ENCODE results near the gene MEF2A. TPM values are rescaled to one million over a fixed set of nuclear protein-coding genes. Genes with fewer than 3 reads are reported as not detected.

MEF2A gene
- total RNA-seq, 1 donor from 2014 or later = 66.0 TPM

DNA sequence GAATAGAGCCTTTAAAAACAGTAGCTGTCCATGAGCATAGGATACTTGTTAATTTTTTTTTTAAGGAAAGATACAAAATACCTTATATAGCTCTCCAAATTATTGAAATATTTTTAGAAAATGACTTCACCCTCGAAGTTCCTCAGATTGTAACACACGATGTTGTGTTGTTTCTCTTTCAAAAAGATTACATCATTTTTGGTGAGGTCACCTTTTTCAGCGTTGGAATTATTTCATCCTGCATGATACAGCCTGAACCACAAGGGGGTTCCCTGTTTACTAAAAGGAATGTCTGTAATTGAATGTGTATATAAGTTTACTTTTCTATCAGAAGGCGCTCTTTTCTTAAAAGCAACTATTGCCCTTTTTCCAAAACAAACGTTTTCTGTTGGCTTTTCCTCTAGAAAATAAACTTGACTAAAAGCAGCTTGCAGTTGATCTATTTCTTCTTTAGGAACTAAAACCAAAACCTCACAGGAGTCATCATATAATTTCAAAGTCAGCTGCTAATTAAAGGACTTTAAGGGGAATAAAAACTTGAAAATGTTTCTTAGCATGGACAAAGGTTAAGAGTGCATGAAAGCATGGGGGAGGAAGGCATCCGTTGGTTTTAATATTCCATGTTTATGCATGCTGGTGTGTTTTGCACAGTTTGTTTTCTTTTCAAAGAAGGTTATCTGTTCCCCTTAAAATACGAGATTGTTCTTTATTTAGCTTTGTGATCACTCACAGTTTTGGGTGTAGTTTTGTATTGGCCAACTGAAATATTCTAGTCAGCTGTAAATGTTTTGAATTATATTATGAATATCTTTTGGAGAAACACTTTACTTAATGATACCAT is 138.0 kb downstream of the MEF2A start:
- DNase-seq (ENCODE audit: low spot score) = peak; percentile 81

DNA sequence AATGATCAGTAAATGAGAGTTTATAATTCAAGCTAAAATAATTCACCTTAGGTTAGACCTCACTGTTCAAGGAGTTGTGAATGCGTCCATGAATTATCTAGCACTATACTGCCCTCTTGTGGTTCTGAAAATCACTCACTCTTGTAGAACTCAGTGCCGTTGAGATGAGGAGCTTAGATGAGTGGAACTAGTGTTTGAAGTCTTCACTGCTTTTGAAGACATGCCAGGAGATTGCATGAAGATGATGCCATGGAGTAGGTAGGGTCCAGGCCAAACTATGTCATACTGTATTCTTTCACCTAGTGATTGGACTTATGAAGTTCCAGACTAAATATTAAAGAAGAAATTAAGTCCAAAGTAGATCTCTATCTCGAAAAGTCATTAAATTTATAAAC is 138.7 kb downstream of the MEF2A start:
- DNase-seq (ENCODE audit: low spot score) = peak; percentile 91

DNA sequence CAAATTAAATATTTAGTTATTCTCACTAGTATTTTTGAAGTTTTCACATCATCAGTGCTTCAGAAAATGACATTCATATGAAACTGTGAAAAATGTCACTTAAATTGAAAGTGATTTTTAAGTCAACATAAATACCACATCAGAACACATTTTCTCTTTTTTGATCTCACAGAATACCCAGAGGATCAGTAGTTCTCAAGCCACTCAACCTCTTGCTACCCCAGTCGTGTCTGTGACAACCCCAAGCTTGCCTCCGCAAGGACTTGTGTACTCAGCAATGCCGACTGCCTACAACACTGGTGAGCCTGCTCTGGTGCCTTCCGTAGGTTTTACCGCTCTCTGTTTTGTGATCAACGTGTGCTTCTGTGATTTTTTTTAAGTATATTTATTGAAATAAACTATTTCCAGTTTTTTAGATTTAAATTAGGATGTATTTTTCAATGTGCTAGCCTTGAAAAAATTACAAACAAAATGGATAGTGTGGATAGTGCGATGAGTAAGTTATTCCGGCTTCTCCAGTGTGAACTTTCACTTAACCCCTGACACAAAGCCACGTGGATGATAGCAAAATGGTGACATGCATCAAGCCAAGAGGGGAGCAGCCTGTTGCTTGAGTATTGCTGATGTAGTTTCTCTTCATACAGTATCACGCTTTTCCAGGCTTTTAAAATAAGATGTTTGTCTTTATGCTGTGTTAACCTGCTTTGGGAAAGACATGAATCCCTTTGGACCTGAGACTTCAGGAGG is 140.9 kb downstream of the MEF2A start:
- DNase-seq (ENCODE audit: low spot score) = no peak

GRCh38 chr15:99707473-99708270 is 141.9 kb downstream of the MEF2A start:
- no peak for DNase-seq (ENCODE audit: low spot score)

DNA sequence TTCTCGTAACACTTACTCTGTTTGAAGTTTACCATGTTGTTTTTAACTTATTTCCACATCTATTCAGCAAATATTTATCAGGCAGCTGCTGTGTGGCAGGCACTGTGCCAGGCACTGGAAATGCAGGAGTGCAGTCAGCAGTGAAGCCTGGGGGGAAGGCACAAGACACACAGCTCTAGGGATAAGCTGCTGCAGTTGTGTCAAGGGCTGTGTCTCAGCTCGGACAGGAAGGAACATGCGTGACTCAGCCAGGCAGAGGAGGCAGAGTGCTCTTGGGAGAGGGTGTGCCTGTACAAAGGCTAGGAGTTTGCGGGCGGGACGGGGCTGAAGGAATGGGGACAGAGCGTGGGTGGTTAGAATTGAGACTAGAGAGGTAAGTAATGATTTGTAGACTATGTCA is 142.8 kb downstream of the MEF2A start:
- DNase-seq (ENCODE audit: low spot score) = peak; percentile 85

DNA sequence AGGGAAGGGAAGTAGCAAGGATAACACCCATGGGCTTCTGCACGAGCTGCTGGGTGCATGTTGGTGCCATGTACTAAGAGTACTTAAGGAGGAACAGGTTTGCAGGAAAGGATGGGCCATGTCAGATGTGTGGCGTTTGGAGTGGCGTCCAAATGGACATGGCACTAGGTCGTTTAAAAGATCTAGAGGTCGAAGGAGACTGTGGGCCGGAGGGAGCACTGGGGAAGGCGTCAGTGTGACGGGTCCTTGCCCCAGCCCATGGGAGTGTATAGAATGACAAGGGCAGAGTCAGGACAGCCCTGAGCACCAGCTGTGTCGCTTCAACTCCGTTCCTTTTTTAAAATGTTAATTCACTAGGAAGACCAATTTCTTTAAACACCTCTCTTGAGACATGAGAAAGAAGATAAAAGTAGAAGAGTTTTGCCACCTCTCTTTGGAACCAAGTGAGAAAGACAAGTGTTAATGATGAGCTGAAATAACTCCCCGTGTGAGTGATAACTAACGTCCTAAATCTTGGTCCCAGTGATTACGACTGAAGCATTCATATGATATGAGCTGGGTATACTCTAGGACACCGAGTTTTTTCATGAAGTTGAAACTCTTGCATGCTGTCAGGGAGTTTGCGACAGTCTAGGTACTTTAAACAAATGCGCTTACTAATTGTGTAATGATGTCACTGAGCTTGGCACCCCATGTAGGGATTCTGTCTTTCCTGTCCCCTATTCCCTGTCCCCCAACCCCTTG is 143.6 kb downstream of the MEF2A start:
- DNase-seq (ENCODE audit: low spot score) = no peak

GRCh38 chr15:99711625-99712024 is 145.8 kb downstream of the MEF2A start:
- no peak for DNase-seq (ENCODE audit: low spot score)

GRCh38 chr15:99712415-99712814 is 146.6 kb downstream of the MEF2A start:
- no peak for DNase-seq (ENCODE audit: low spot score)

- DNase-seq (ENCODE audit: low spot score) = no peak
Measured at GRCh38 chr15:99716540-99717095, 150.8 kb downstream of the MEF2A start.

GRCh38 chr15:99717161-99718009 is 151.6 kb downstream of the MEF2A start:
- no peak for DNase-seq (ENCODE audit: low spot score)

GRCh38 chr15:99718421-99718820 is 152.6 kb downstream of the MEF2A start:
- DNase-seq (ENCODE audit: low spot score) = no peak

GRCh38 chr15:99719096-99719541 is 153.3 kb downstream of the MEF2A start:
- no peak for DNase-seq (ENCODE audit: low spot score)

DNA sequence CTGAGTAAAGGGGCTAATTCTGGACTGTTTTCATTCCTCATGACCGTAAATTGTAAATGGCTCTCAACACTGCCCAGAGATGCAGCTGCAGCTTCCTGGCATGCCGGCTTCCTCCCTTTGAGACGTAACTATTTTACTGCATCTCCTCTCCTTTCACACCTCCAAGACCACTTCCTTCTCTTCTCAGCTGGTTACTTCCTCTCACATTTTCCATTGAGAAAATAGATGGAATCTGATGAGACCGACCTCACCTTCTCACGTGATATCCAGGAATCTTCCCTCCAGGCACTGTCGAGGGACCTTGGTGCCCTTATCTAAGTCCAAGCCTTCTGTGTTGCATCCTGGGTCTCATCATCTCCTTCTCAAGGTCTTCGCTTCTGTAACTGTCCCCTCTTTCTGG is 154.7 kb downstream of the MEF2A start:
- DNase-seq (ENCODE audit: low spot score) = no peak

GRCh38 chr15:99721104-99721778 is 155.5 kb downstream of the MEF2A start:
- no peak for DNase-seq (ENCODE audit: low spot score)

DNA sequence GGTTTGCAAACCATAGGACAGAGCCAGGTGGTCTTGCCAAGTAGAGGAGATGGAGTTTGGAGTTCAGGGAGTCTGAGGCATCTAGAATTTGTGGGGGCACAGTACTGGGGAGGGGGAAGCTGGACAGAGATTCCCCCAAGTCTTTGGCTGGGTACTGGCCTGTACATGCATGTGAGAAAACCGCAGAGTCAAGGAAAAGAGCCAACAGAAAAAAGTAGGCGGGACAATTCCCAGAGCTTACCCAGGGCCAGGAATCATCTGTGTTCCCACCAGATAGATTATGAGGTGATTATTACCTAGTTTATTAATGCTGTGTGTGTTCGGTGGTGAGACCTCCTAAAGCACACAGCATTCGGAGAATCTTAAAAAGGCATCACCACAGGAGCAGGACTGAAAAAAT is 156.1 kb downstream of the MEF2A start:
- DNase-seq (ENCODE audit: low spot score) = no peak

- no peak for DNase-seq (ENCODE audit: low spot score)
Measured at GRCh38 chr15:99722406-99722805, 156.6 kb downstream of the MEF2A start.

GRCh38 chr15:99726333-99726732 is 160.5 kb downstream of the MEF2A start:
- no peak for DNase-seq (ENCODE audit: low spot score)

DNA sequence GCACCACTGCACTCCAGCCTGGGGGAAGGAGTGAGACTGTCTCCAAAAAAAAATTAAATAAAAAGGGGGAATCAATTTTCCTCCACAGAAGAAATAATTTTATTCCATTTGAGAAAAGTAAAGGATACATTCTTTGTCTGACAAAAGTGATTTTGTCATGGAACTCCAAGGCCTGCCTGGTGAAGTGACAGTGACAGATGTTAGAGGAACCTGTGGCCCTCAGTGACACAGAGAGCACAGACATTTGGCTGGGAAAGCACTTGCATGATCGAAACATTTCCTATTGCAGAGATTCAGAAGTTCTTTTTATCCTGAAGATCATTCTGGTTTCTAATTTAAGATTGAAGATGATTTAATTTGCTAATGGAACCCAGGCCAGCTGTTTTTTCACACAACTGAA is 161.5 kb downstream of the MEF2A start:
- no peak for DNase-seq (ENCODE audit: low spot score)

- DNase-seq (ENCODE audit: low spot score) = no peak
Measured at GRCh38 chr15:99727733-99728132, 161.9 kb downstream of the MEF2A start.

- no peak for DNase-seq (ENCODE audit: low spot score)
Measured at GRCh38 chr15:99728916-99729315, 163.1 kb downstream of the MEF2A start.
